ENCODE results near the gene TP63.

TP63 gene

GRCh38 chr3:189941679-189942078 lies 310.5 kb downstream of the TP63 start:
- DNase-seq, result no peak

GRCh38 chr3:189942948-189943347 lies 311.8 kb downstream of the TP63 start:
- no peak for DNase-seq

GRCh38 chr3:189944285-189945145 lies 313.3 kb downstream of the TP63 start:
- no peak for DNase-seq

GRCh38 chr3:189945935-189946709 lies 314.9 kb downstream of the TP63 start:
- no peak for DNase-seq

All from activated CD4-positive, alpha-beta T cell treated with anti-CD3 and anti-CD28 coated beads, Interleukin-2, amount 50 U/mL, for 1 hour (primary cell).